Chondrocyte (in vitro differentiated cells): ENCODE data around the gene NPR3. TPM values are rescaled to one million over a fixed set of nuclear protein-coding genes. Genes with fewer than 3 reads are reported as not detected.
A peak's percentile ranks its signal among the peaks of the same experiment; 100 is the strongest.

Experiments
- DNase-seq: peaks from one replicate; pipeline ENCODE4 v3.0.0; 2021; ENCODE audit warnings: mixed read lengths, low spot score
- H3K27ac Mint-ChIP-seq: one replicate; pipeline ENCODE4 v1.8.0; 2021; ENCODE audit warnings: mild to moderate bottlenecking, moderate library complexity, mixed read lengths; ENCODE audit not compliant: unreplicated experiment
- H3K27me3 Mint-ChIP-seq: 2 replicates; pipeline ENCODE4 v1.8.0; 2021; ENCODE audit warnings: low read depth, mixed read lengths
- H3K36me3 Mint-ChIP-seq: 2 replicates; pipeline ENCODE4 v1.8.0; 2021; ENCODE audit warnings: low read depth, mixed read lengths
- H3K4me1 Mint-ChIP-seq: 2 replicates; pipeline ENCODE4 v1.8.0; 2021; ENCODE audit warnings: low read depth, mild to moderate bottlenecking, mixed read lengths
- H3K4me3 Mint-ChIP-seq: one replicate; pipeline ENCODE4 v1.8.0; 2021; ENCODE audit warnings: mild to moderate bottlenecking, moderate library complexity, mixed read lengths; ENCODE audit not compliant: unreplicated experiment
- H3K9me3 Mint-ChIP-seq: 2 replicates; pipeline ENCODE4 v1.8.0; 2021; ENCODE audit warnings: low read depth, mixed read lengths
- CTCF ChIP-seq: fragments of 200-600 bp; sonication (generic); IDR thresholded peaks from 2 replicates; pipeline ENCODE4 v1.5.0; 2021; ENCODE audit warnings: antibody characterized with exemption, mild to moderate bottlenecking, moderate library complexity
- total RNA-seq: library from RNA; stranded (reverse); gene quantifications from 3 replicates; pipeline ENCODE4 v1.2.1, GENCODE V29; 2021

The NPR3 gene
- total RNA-seq, 1 donor from 2014 or later, result 261 TPM

GRCh38 chr5:32720300-32720699 lies 9.2 kb downstream of the NPR3 start:
- no peak for DNase-seq
- peaks cover 61% of the 10 kb centered on the region for H3K36me3 Mint-ChIP-seq
- TF ChIP-seq CTCF, result no peak
- peaks cover 65% of the 10 kb centered on the region for H3K4me1 Mint-ChIP-seq
- H3K9me3 Mint-ChIP-seq, result peaks cover 31% of the 10 kb centered on the region
- H3K4me3 Mint-ChIP-seq, result no peak overlapping the region
- no peaks in the 10 kb centered on the region for H3K27me3 Mint-ChIP-seq
- no peak overlapping the region for H3K27ac Mint-ChIP-seq

DNA sequence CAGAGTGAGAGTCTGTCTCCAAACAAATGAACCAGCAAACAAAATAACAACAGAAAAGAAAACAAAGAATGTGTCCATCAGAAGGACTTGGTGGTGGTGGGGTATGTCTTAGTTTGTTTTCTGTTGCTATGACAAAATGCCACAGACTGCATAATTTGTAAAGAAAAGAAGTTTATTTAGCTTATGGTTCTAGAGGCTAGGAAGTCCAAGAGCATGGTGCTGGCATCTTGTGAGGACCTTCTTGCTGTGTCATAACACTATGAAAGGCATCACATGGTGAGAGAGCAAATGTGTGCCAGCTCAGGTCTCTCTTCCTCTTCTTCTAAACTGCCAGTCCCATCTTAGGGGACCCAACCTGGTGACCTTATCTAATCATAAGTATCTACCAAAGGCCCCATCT lies 10.5 kb downstream of the NPR3 start:
- H3K27ac Mint-ChIP-seq, result peak overlapping the region; percentile 61
- peaks cover 68% of the 10 kb centered on the region for H3K36me3 Mint-ChIP-seq
- no peak for TF ChIP-seq CTCF
- peaks cover 63% of the 10 kb centered on the region for H3K4me1 Mint-ChIP-seq
- DNase-seq, result no peak
- no peak overlapping the region for H3K4me3 Mint-ChIP-seq
- H3K27me3 Mint-ChIP-seq, result no peaks in the 10 kb centered on the region
- peaks cover 31% of the 10 kb centered on the region for H3K9me3 Mint-ChIP-seq

GRCh38 chr5:32722957-32723356 lies 11.8 kb downstream of the NPR3 start:
- Mint-ChIP-seq H3K9me3 (peaks cover 31% of the 10 kb centered on the region), H3K27ac (no peak overlapping the region), H3K4me3 (no peak overlapping the region), H3K36me3 (peaks cover 68% of the 10 kb centered on the region), H3K27me3 (no peaks in the 10 kb centered on the region), H3K4me1 (peaks cover 52% of the 10 kb centered on the region)
- no peak for DNase-seq
- no peak for TF ChIP-seq CTCF

DNA sequence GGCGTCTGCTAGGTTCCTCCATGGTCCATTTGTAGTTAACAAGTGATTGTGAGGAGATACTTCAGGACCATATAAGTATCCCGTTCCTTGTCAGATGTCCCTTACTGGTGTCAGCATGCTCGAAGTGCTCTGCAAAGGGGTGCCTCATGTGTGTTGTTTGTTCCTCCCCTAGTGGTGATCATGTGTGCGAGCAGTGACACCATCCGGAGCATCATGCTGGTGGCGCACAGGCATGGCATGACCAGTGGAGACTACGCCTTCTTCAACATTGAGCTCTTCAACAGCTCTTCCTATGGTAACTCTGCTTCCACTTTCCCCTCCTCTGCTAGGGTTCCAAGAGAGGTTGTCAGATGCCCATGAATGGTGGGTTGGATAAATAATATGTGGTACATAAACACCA lies 13.4 kb downstream of the NPR3 start:
- H3K27me3 Mint-ChIP-seq, result no peaks in the 10 kb centered on the region
- no peak overlapping the region for H3K4me3 Mint-ChIP-seq
- peaks cover 46% of the 10 kb centered on the region for H3K4me1 Mint-ChIP-seq
- no peak for TF ChIP-seq CTCF
- peaks cover 20% of the 10 kb centered on the region for H3K9me3 Mint-ChIP-seq
- peaks cover 58% of the 10 kb centered on the region for H3K36me3 Mint-ChIP-seq
- DNase-seq, result no peak
- no peak overlapping the region for H3K27ac Mint-ChIP-seq

DNA sequence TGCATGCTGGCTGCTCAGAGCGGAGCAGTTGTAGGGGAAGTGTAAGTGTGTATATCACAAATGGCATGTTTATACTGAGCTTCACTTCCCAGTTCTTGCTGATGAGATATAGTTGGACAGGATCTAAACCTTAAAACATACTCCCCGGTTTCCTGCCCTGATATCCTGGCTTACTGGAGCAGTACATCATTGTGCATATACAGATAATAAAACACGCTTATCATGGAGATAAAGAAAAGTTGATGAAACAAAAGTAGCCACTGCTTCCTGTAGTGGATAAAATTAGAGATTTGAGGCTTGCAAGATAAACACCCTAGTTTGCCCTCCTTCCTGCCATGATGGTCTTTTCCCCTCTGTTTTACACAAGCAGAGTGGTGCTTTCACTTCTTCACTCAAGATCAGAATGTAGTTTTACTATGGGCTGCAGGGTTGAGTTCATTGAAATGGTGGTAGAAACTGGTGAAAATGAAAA lies 15.0 kb downstream of the NPR3 start:
- no peak for DNase-seq

More for the DNA sequence above, 15.0 kb downstream of the NPR3 start:
- Mint-ChIP-seq H3K27ac (no peak overlapping the region), H3K27me3 (no peaks in the 10 kb centered on the region), H3K4me3 (no peak overlapping the region), H3K9me3 (peaks cover 12% of the 10 kb centered on the region), H3K4me1 (peaks cover 47% of the 10 kb centered on the region), H3K36me3 (peaks cover 55% of the 10 kb centered on the region)
- no peak for TF ChIP-seq CTCF
